ENCODE measurements around the gene XRN2.

GRCh38 chr20:21280522-21281016 is 22.6 kb upstream of the XRN2 start:
- TF ChIP-seq, protein P1, sequence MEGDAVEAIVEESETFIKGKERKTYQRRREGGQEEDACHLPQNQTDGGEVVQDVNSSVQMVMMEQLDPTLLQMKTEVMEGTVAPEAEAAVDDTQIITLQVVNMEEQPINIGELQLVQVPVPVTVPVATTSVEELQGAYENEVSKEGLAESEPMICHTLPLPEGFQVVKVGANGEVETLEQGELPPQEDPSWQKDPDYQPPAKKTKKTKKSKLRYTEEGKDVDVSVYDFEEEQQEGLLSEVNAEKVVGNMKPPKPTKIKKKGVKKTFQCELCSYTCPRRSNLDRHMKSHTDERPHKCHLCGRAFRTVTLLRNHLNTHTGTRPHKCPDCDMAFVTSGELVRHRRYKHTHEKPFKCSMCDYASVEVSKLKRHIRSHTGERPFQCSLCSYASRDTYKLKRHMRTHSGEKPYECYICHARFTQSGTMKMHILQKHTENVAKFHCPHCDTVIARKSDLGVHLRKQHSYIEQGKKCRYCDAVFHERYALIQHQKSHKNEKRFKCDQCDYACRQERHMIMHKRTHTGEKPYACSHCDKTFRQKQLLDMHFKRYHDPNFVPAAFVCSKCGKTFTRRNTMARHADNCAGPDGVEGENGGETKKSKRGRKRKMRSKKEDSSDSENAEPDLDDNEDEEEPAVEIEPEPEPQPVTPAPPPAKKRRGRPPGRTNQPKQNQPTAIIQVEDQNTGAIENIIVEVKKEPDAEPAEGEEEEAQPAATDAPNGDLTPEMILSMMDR (conservative IDR thresholded peaks at IDR 0.05; ENCODE audit: low read depth, low read length), result no peak
- no peak for TF ChIP-seq EZH2 (IDR thresholded peaks at IDR 0.05; ENCODE audit: low read length, unreplicated experiment)

Measured in PC-3 (cell line).